Activated CD4-positive, alpha-beta T cell treated with anti-CD3 and anti-CD28 coated beads, Interleukin-10, Interleukin-2, amounts not matched to agents 100 ng/mL and 50 ng/mL, durations not matched to agents 16 hours and 8 hours (primary cell): ENCODE data around the gene MSI2.
A peak's percentile ranks its signal among the peaks of the same experiment; 100 is the strongest.

Experiments used
- DNase-seq: peaks from one replicate; pipeline ENCODE4 v3.0.0-alpha.2; 2020

Gene MSI2

DNA sequence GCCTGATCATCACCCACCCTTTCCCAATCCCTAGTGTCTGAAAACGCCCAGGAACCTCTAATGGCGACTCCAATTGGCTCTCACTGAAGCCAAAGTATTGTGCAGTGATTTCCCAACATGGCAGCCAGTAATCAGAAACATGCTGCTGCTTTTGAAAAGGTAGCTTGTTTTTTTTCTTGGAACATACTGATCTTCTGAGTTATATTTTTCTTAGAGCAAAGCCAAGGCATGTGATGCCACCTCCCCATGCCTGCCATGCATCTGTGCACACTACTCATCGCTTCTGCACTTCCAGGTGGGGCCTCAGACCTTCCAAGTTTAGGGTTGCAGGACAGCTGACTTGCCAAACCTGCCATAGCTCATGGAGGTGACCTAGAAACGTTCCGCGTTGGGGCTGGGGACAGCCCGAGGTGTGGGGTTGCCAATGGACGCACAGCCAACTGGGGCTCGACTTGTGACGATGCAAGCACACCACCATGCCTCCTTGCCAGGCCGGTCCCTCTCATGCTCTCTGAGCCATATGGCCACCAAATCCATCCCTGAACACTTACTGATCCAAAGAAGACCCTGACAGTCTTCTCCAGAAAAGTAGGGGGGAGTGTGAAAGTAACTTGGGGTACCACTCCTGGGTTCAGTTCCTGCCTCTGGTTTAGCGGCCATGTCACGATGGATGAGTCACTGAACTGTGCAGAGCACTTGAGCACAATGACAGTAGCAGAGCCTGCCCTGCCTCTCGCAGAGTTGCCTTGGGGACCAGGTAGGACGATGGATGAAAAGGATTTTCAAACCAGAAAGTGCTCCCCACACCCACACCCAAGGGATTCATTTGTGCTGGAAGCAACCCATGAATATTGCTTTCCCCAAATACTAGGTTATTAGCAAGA, 333.1 kb downstream of the MSI2 start:
- DNase-seq, result no peak

DNA sequence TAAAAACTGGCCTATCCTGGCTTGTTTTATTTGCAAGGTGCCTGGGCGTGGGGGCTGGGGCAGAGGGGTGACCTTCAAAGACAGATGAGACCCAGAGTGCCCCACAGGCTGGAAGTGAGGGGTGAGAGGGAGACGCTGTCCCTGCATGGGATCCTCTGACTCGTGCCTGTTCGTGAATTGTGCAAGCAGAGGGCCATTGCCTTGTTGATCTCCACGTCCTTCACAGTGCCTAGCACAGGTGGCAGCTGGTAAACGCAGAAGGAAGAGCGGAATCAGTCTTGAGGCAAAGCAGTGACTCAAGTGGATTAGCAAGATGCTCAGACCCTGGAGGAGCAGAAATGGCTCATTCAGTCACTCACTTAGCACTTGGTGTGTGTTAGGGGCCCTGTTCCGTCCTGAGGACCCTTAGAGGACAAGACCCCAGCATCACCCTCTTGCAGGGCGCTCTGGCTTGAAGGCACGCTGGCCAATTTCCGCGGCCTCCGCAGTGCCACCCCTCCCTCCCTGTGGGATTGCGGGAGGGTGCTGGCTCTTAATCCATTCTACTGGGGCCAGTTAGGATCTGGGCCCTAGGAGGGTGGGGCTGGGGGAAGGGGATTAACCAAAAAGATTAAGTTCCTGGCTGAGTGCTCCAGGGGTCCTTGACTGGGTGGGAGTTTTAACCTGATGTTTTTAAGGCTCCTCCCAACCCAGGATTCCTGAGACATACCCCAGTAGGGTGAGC, 337.6 kb downstream of the MSI2 start:
- no peak for DNase-seq

DNA sequence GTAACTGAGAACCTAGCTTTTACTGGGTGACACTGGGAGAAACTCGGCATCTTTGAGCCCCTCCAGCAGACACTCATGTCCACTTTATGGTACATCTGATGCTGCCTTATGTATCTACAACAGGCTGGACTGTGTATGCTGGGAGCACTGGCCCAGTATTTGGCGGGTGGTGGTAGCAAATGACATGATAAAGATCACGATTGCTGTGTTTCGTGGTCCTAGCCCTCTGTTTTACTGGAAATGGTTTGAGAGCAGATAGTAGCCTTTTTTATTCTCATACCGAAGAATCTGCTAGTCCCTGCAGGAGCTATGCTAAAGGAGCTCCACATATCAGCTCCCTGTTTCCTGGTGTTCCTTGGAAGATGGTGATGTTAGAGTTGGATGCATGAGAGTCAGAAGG, 338.4 kb downstream of the MSI2 start:
- DNase-seq, result no peak

DNA sequence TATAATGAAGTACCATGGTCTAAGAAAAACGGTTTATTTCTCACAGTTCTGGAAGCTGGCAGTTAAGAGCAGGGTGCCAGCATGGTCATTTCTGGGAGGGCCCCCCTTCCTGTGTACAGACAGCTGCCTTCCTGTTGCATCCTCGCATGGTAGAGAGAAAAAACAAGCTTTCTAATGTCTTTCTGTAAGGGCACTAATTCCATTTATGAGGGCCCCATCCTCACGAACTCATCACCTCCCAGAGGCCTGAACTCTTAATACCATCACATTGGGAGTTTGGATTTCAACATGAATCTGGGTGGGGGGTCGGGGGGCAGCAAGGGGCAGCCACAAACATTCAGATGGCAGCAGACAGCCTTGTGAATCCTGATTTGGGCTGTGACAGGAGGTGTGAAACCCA, 339.1 kb downstream of the MSI2 start:
- DNase-seq, result no peak

- no peak for DNase-seq
Measured at GRCh38 chr17:57595947-57596695, 339.8 kb downstream of the MSI2 start.

DNA sequence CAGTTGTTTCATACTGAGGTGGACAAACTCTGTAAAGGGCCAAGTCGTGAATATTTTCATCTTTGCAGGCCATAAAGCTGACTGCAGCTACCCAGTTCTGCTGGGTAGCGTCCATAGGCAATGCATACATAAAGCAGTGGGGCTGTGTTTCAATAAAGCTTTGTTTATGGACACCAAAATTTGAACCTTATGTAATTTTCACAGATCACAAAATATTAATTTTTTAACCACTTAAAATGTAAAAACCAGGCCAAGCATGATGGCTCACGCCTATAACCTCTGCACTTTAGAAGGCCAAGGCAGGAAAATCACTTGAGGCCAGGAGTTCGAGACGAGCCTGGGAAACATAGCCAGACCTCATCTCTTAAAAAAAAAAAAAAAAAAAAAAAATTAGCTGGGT, 340.8 kb downstream of the MSI2 start:
- DNase-seq, result no peak

DNA sequence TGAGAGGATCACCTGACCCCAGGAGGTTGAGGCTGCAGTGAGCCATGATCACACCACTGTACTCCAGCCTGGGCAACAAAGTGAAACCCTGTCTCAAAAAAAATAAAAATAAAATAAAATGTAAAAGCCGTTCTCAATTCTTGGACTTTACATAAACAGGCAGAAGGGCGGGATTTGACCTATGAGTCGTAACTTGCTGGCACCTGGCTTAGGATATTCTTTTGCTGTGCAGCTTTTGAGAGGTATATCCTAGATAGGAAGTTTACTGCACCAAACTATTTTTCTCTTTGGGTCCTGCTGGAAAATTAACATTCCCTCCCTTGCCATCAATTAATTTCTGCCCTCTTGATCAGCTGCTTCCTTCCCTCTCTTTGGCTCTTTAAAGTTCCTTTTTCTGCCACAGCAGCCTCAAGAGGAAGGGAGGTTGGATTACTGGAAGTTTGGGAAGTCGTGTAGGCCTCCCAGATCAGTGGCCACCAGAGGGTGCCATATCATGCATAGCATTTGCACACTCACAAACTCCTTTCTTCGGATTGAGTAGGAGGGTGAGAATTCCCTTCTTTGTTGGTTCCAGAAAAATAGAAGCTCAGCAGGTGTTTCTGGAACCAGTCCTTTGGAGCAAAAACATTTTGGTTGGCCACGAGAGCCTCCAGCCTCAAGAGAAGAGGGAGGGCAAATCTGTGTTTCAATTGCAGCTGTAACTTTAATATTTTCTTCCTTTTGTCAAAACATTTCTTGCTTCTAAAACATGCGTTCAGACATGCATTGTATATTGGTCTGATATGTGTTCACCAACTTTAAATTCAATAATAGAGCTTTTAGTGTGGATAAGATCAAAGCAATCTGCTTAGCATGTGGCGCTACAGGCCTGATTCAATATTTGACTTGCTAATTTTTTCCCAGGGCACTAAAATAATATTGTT, 341.5 kb downstream of the MSI2 start:
- peak; percentile 32 for DNase-seq

- no peak for DNase-seq
Measured at GRCh38 chr17:57599271-57600045, 343.1 kb downstream of the MSI2 start.

- DNase-seq, result peak; percentile 87
Measured at GRCh38 chr17:57600074-57600473, 343.8 kb downstream of the MSI2 start.

DNA sequence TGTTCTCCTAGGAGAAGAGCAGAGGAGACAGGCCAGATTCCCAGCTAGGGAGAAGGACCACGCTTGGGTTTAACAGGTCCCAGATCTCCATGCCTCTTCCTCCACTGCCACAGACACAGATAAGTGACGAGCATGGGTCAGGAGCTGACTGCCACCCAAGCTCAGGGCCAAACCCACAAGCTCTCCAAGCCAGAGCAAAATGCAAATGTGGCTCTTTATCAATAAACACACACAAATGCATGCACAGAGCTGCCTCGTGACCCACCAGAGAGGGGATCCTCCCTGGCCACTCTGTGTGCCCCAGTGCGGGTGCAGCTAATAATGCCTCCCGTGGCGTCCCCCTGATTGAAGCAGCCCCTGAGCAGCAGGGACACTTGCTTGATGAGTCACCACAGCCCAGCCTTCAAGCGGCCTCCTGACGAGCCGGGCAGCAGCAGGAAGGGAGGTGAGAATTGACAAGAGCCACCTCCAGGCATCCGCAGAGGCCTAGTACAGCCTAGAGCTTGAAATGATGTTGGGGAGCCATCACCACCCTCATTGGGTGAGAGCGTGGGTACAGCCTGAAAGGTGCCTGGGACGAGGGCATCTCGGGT, 344.9 kb downstream of the MSI2 start:
- DNase-seq, result no peak

DNA sequence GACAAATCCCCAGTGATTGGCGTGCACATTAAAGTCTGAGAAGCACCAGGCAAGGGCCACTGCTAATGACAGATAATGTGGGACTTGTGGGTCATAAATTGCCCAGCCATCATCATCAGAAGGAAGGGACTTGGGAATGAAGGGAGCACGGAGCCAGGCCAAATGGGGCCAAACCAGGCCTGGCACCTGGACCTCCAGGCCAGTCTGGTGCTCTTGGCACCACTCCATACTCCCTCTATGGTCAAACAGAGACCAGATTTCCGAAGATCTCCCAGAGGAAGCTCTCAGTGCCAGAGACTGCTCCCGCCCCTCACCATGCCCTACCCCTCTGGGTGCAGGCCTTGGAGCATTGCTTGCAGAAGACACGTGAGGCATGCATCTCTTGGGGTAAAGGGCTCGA, 346.6 kb downstream of the MSI2 start:
- DNase-seq, result no peak

DNA sequence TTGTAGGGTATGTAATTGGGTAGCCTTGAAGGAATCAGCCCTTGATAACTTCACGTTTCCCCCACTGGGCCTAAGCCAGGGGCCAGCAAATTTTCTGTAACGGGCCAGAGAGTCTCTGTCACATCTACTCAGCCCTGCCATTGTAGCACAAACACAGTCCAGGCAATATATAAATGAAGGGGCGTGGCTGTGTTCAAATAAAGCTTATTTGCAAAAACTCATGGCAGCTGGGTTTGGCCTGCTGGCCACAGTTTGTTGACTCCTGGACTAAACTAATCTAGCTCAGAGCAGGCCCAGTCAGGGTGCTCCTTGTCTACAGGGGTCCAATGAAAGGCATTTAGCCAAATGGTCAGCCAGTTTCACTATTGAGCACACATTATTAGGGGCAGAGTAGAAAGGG, 347.2 kb downstream of the MSI2 start:
- no peak for DNase-seq

GRCh38 chr17:57603978-57604377, 347.7 kb downstream of the MSI2 start:
- peak; percentile 80 for DNase-seq

DNA sequence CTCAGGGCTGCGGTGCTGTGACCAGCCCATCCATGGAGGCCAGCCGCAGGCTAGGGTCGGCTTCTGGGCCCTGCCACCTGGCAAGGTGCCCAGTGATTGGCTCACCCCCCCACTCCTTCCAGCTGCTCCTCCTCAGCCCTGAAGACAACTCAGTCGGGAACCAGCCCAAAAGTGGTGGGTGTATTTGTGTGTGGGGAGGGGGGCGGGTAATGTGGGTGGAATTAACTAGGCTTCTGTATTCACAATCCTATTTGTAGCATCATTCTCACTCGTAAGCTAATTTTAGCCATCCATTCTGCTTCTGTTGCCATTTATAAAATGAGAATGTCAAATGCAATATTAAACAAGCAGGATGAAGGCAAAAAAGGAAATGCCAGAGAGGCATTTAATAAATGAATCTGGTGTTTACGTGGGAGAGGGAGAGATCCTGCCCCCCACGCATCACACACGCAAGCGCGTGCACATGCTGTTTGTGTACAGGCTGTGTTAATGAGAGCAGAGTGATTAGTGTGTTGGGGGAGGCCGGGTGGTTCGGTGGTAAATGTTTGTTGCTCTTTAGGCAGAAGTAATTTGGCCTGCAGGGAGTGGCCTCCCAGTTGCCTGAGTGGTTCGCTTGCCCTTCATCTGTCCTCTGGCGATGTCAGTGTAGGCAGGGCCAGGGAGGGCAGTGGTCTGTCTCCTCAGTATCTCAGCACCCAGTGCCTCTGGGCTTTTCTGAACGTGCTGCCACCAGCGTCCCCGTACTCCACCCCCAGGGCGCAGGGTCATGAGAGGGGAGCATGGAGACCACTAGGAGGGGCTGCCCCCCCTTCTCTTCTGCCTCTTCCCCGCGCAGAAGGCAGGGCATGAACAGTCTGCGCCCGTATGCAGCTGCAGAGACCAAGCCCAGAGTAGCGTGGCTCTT, 348.7 kb downstream of the MSI2 start:
- DNase-seq, result peak; percentile 33

DNA sequence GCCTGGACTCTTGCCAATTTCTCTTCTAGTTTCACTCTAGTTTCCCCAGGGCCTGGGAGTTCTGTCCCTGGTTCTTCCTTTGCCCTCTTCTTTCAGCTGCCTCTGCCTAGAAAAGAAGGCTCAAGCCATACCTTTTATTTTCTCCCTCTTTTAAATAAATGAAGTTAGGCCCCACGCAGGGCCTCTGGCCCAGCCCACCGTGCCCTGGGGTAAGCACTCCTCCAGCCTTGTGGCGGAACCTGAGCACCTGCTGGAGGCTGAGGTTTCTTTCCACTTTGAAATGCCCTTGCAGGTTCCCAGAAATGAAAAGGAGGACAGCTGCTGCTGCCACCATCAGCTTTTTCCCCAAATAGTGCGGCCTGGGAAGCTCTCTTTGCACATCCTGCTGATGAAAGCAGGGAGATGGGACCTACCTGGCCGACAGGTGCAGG, 349.4 kb downstream of the MSI2 start:
- DNase-seq, result no peak

- DNase-seq, result no peak
Measured at GRCh38 chr17:57606111-57606875, 350.0 kb downstream of the MSI2 start.

- no peak for DNase-seq
Measured at GRCh38 chr17:57607553-57608120, 351.3 kb downstream of the MSI2 start.

GRCh38 chr17:57608369-57609124, 352.2 kb downstream of the MSI2 start:
- no peak for DNase-seq
